ENCODE results near the gene NLGN4Y.

- TF ChIP-seq RAD21 (IDR thresholded peaks at IDR 0.05), result no peak
- TF ChIP-seq CTCF (IDR thresholded peaks at IDR 0.05; ENCODE audit: low read depth, low read length, missing input control), result no peak
- no peak for TF ChIP-seq YY1 (IDR thresholded peaks at IDR 0.05)
- no peak for TF ChIP-seq GABPA (IDR thresholded peaks at IDR 0.05 in 1 of 2, conservative IDR thresholded peaks at IDR 0.05 in 1 of 2)
- no peak for TF ChIP-seq JUND (IDR thresholded peaks at IDR 0.05)
- no peak for TF ChIP-seq REST (IDR thresholded peaks at IDR 0.05)
- TF ChIP-seq ATF3 (IDR thresholded peaks at IDR 0.05), result no peak
- TF ChIP-seq TAF1 (conservative IDR thresholded peaks at IDR 0.05), result no peak
- TF ChIP-seq RXRA (IDR thresholded peaks at IDR 0.05), result no peak
- no peak for TF ChIP-seq SP1 (IDR thresholded peaks at IDR 0.05)
Measured at GRCh38 chrY:14586725-14587124, 62.4 kb downstream of the NLGN4Y start.

All from liver (tissue), 3 donors.